Measurements from ENCODE around the gene PLPPR5.

The PLPPR5 gene

DNA sequence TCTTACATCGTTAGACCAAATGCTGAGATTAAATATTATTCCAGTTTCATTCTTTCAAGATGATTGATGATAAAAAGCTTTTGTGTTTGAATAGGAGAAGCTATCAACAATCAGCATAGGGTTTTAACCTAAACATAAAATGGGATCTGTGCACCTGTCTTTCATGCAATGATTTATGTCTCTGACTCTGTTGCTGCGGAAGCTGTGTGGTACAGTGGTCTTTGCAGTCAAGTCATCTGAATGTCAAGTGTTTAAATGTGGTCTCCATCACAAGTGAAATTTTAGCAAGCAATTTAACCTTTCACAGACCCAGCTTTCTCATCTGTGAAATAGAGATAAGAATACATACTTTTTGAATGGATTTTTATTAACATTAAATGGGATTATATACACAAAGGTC, 107.2 kb downstream of the PLPPR5 start:
- H4K91ac ChIP-seq (ENCODE audit: low read length): no peak overlapping the region
- WGBS: 75% methylated on average over 1 of the region's 2 CpGs

GRCh38 chr1:98896711-98897445, 107.8 kb downstream of the PLPPR5 start:
- no peak overlapping the region for H3K4me2 ChIP-seq (ENCODE audit: low read length, poor library complexity, severe bottlenecking)
- no peaks in the 10 kb centered on the region for H3K4me1 ChIP-seq (ENCODE audit: control insufficient read depth, insufficient read depth, low read depth, low read length)
- no peaks in the 10 kb centered on the region for H3K36me3 ChIP-seq (ENCODE audit: control insufficient read depth in 1 of 2, insufficient read depth in 2 of 2, low read depth in 1 of 2, low read length in 2 of 2)
- H2AK5ac ChIP-seq (ENCODE audit: low read length, severe bottlenecking): no peak overlapping the region
- no peak overlapping the region for H3K18ac ChIP-seq (ENCODE audit: low read depth in 1 of 2, low read length in 2 of 2)
- H3K14ac ChIP-seq (ENCODE audit: low read length in 2 of 2): no peak overlapping the region
- H3K23ac ChIP-seq (ENCODE audit: low read length in 2 of 2): no peak overlapping the region
- no peak overlapping the region for H4K91ac ChIP-seq (ENCODE audit: low read length)
- H4K8ac ChIP-seq (ENCODE audit: low read length): no peak overlapping the region
- WGBS: 92% methylated on average over 3 of the region's 6 CpGs
- no peak overlapping the region for H3K4me3 ChIP-seq (ENCODE audit: insufficient read depth in 1 of 2, low read depth in 1 of 2, low read length in 2 of 2)
- no peak overlapping the region for H3K9ac ChIP-seq (ENCODE audit: low read length)
- DNase-seq: no peak
- H3K27me3 ChIP-seq (ENCODE audit: control insufficient read depth in 1 of 2, insufficient read depth in 1 of 2, low read length in 2 of 2): no peaks in the 10 kb centered on the region
- no peak overlapping the region for H2AFZ ChIP-seq (ENCODE audit: low read depth, low read length)
- no peaks in the 10 kb centered on the region for H3K79me1 ChIP-seq (replicated peaks; ENCODE audit: low read length, poor library complexity, severe bottlenecking)
- H2BK5ac ChIP-seq (ENCODE audit: low read depth, low read length, poor library complexity, severe bottlenecking): no peak overlapping the region
- H3K27ac ChIP-seq (ENCODE audit: low read length, poor library complexity, severe bottlenecking): no peak overlapping the region
- no peak overlapping the region for H3K4ac ChIP-seq (ENCODE audit: low read depth in 1 of 2, low read length in 2 of 2)
- H2BK120ac ChIP-seq (ENCODE audit: low read depth, low read length): no peak overlapping the region
- H3K9me3 ChIP-seq (ENCODE audit: control insufficient read depth, low read length): no peaks in the 10 kb centered on the region
- H2BK15ac ChIP-seq (ENCODE audit: low read depth, poor library complexity, severe bottlenecking): no peak overlapping the region
- H2BK12ac ChIP-seq (ENCODE audit: low read length in 2 of 2): no peak overlapping the region

More for the DNA sequence above, 107.2 kb downstream of the PLPPR5 start:
- Histone ChIP-seq H3K27ac (ENCODE audit: low read length, poor library complexity, severe bottlenecking) (no peak overlapping the region), H2AFZ (ENCODE audit: low read depth, low read length) (no peak overlapping the region), H3K36me3 (ENCODE audit: control insufficient read depth in 1 of 2, insufficient read depth in 2 of 2, low read depth in 1 of 2, low read length in 2 of 2) (no peaks in the 10 kb centered on the region), H2BK15ac (ENCODE audit: low read depth, poor library complexity, severe bottlenecking) (no peak overlapping the region), H3K9me3 (ENCODE audit: control insufficient read depth, low read length) (no peaks in the 10 kb centered on the region), H3K4me3 (ENCODE audit: insufficient read depth in 1 of 2, low read depth in 1 of 2, low read length in 2 of 2) (no peak overlapping the region), H3K4me1 (ENCODE audit: control insufficient read depth, insufficient read depth, low read depth, low read length) (no peaks in the 10 kb centered on the region), H3K27me3 (ENCODE audit: control insufficient read depth in 1 of 2, insufficient read depth in 1 of 2, low read length in 2 of 2) (no peaks in the 10 kb centered on the region), H3K9ac (ENCODE audit: low read length) (no peak overlapping the region), H2BK120ac (ENCODE audit: low read depth, low read length) (no peak overlapping the region), H3K18ac (ENCODE audit: low read depth in 1 of 2, low read length in 2 of 2) (no peak overlapping the region), H3K79me1 (replicated peaks; ENCODE audit: low read length, poor library complexity, severe bottlenecking) (no peaks in the 10 kb centered on the region), H4K8ac (ENCODE audit: low read length) (no peak overlapping the region), H2BK5ac (ENCODE audit: low read depth, low read length, poor library complexity, severe bottlenecking) (no peak overlapping the region), H3K23ac (ENCODE audit: low read length in 2 of 2) (no peak overlapping the region), H3K4ac (ENCODE audit: low read depth in 1 of 2, low read length in 2 of 2) (no peak overlapping the region), H2AK5ac (ENCODE audit: low read length, severe bottlenecking) (no peak overlapping the region), H3K14ac (ENCODE audit: low read length in 2 of 2) (no peak overlapping the region), H3K4me2 (ENCODE audit: low read length, poor library complexity, severe bottlenecking) (no peak overlapping the region), H2BK12ac (ENCODE audit: low read length in 2 of 2) (no peak overlapping the region)
- DNase-seq: no peak

GRCh38 chr1:98893371-98893770, 111.3 kb downstream of the PLPPR5 start:
- Histone ChIP-seq H3K18ac (ENCODE audit: low read depth in 1 of 2, low read length in 2 of 2) (no peak overlapping the region), H3K36me3 (ENCODE audit: control insufficient read depth in 1 of 2, insufficient read depth in 2 of 2, low read depth in 1 of 2, low read length in 2 of 2) (no peaks in the 10 kb centered on the region), H3K9me3 (ENCODE audit: control insufficient read depth, low read length) (no peaks in the 10 kb centered on the region), H3K27ac (ENCODE audit: low read length, poor library complexity, severe bottlenecking) (no peak overlapping the region), H3K4me1 (ENCODE audit: control insufficient read depth, insufficient read depth, low read depth, low read length) (no peaks in the 10 kb centered on the region), H3K4me3 (ENCODE audit: insufficient read depth in 1 of 2, low read depth in 1 of 2, low read length in 2 of 2) (no peak overlapping the region), H3K23ac (ENCODE audit: low read length in 2 of 2) (no peak overlapping the region), H3K27me3 (ENCODE audit: control insufficient read depth in 1 of 2, insufficient read depth in 1 of 2, low read length in 2 of 2) (no peaks in the 10 kb centered on the region), H2BK5ac (ENCODE audit: low read depth, low read length, poor library complexity, severe bottlenecking) (no peak overlapping the region), H3K79me1 (replicated peaks; ENCODE audit: low read length, poor library complexity, severe bottlenecking) (no peaks in the 10 kb centered on the region), H3K9ac (ENCODE audit: low read length) (no peak overlapping the region), H3K4me2 (ENCODE audit: low read length, poor library complexity, severe bottlenecking) (no peak overlapping the region), H4K91ac (ENCODE audit: low read length) (no peak overlapping the region), H3K14ac (ENCODE audit: low read length in 2 of 2) (no peak overlapping the region), H2BK12ac (ENCODE audit: low read length in 2 of 2) (no peak overlapping the region), H2AFZ (ENCODE audit: low read depth, low read length) (no peak overlapping the region), H2BK120ac (ENCODE audit: low read depth, low read length) (no peak overlapping the region), H2BK15ac (ENCODE audit: low read depth, poor library complexity, severe bottlenecking) (no peak overlapping the region), H4K8ac (ENCODE audit: low read length) (no peak overlapping the region), H2AK5ac (ENCODE audit: low read length, severe bottlenecking) (no peak overlapping the region), H3K4ac (ENCODE audit: low read depth in 1 of 2, low read length in 2 of 2) (no peak overlapping the region)
- no peak for DNase-seq
- WGBS: 75% methylated on average over 1 of the region's 2 CpGs

GRCh38 chr1:98888869-98889268, 115.8 kb downstream of the PLPPR5 start:
- Histone ChIP-seq H4K91ac (ENCODE audit: low read length) (no peak overlapping the region), H3K4me2 (ENCODE audit: low read length, poor library complexity, severe bottlenecking) (no peak overlapping the region), H2AK5ac (ENCODE audit: low read length, severe bottlenecking) (no peak overlapping the region), H3K4ac (ENCODE audit: low read depth in 1 of 2, low read length in 2 of 2) (no peak overlapping the region), H4K8ac (ENCODE audit: low read length) (no peak overlapping the region), H2BK5ac (ENCODE audit: low read depth, low read length, poor library complexity, severe bottlenecking) (no peak overlapping the region), H3K18ac (ENCODE audit: low read depth in 1 of 2, low read length in 2 of 2) (no peak overlapping the region), H3K9ac (ENCODE audit: low read length) (no peak overlapping the region), H3K27ac (ENCODE audit: low read length, poor library complexity, severe bottlenecking) (no peak overlapping the region), H2AFZ (ENCODE audit: low read depth, low read length) (no peak overlapping the region), H3K9me3 (ENCODE audit: control insufficient read depth, low read length) (no peaks in the 10 kb centered on the region), H3K4me1 (ENCODE audit: control insufficient read depth, insufficient read depth, low read depth, low read length) (no peaks in the 10 kb centered on the region), H3K14ac (ENCODE audit: low read length in 2 of 2) (no peak overlapping the region), H3K23ac (ENCODE audit: low read length in 2 of 2) (no peak overlapping the region), H2BK120ac (ENCODE audit: low read depth, low read length) (no peak overlapping the region), H3K36me3 (ENCODE audit: control insufficient read depth in 1 of 2, insufficient read depth in 2 of 2, low read depth in 1 of 2, low read length in 2 of 2) (no peaks in the 10 kb centered on the region), H3K27me3 (ENCODE audit: control insufficient read depth in 1 of 2, insufficient read depth in 1 of 2, low read length in 2 of 2) (no peaks in the 10 kb centered on the region), H2BK15ac (ENCODE audit: low read depth, poor library complexity, severe bottlenecking) (no peak overlapping the region), H2BK12ac (ENCODE audit: low read length in 2 of 2) (no peak overlapping the region), H3K79me1 (replicated peaks; ENCODE audit: low read length, poor library complexity, severe bottlenecking) (no peaks in the 10 kb centered on the region), H3K4me3 (ENCODE audit: insufficient read depth in 1 of 2, low read depth in 1 of 2, low read length in 2 of 2) (no peak overlapping the region)
- no peak for DNase-seq

Measured in mesenchymal stem cell (in vitro differentiated cells and primary cell).